Central memory CD8-positive, alpha-beta T cell (primary cell): Measurements from ENCODE around the gene OR2T27.

ENCODE experiments used
- ATAC-seq: fragments of 150-1000 bp; cut with Tn5 transposase; replicated peaks from 2 replicates; pipeline ENCODE4 v1.10.0; 2022; ENCODE audit warnings: mild to moderate bottlenecking, moderate FRiP score, moderate number of reproducible peaks; ENCODE audit not compliant: poor library complexity, severe bottlenecking; ENCODE audit errors: extremely low read depth
- DNase-seq, 2 donors: peaks; one replicate each; pipeline ENCODE4 v3.0.0; 2021; ENCODE audit warnings: low spot score in 2 of 2
- H3K27ac Mint-ChIP-seq: one replicate; pipeline ENCODE4 v1.8.0; 2022; ENCODE audit warnings: low read depth, mild to moderate bottlenecking, moderate library complexity, mixed read lengths
- H3K27me3 Mint-ChIP-seq: one replicate; pipeline ENCODE4 v1.8.0; 2022; ENCODE audit warnings: mixed read lengths
- H3K36me3 Mint-ChIP-seq: one replicate; pipeline ENCODE4 v1.8.0; 2022; ENCODE audit warnings: mild to moderate bottlenecking, moderate library complexity, mixed read lengths; ENCODE audit not compliant: insufficient read depth
- H3K4me1 Mint-ChIP-seq: one replicate; pipeline ENCODE4 v1.8.0; 2022; ENCODE audit warnings: mixed read lengths
- H3K4me3 Mint-ChIP-seq: one replicate; pipeline ENCODE4 v1.8.0; 2022; ENCODE audit warnings: mild to moderate bottlenecking, moderate library complexity, mixed read lengths
- H3K9me3 Mint-ChIP-seq: one replicate; pipeline ENCODE4 v1.8.0; 2022; ENCODE audit warnings: mixed read lengths

Gene OR2T27

DNA sequence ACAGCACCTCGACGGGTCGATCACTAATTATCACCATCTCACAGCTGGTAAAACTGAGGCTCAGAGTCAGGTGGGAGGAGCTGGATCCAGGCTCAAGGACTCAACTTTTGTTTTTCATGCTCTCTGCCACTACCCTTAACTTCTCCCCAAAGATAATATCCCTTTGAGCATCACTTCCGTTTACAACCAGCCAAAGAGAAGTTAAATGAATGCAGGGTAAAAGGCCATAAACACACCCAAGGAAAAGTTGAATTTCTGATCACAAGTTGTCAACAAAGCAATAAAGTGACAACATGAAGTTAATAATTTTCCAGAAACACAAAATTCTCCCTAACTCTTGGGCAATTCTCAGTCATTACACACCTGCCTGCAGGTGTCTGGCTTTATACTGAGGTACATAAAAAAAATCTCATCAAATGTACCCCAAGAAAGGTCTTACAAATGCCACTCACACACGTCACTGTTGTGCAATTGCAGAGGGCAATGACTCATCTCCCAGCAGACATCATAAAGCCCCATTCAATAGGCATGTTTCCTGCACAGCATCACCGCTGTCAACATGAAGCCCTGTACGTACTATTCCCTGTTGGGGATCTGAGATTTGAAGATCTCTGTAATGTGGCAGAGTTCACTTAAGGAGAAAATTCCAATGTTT is 23.8 kb downstream of the OR2T27 start:
- Mint-ChIP-seq H3K27me3 (peaks cover 21% of the 10 kb centered on the region), H3K36me3 (no peaks in the 10 kb centered on the region), H3K27ac (no peak overlapping the region), H3K4me1 (no peaks in the 10 kb centered on the region), H3K4me3 (no peak overlapping the region), H3K9me3 (no peaks in the 10 kb centered on the region)
- ATAC-seq (no peak), DNase-seq (no peak)

DNA sequence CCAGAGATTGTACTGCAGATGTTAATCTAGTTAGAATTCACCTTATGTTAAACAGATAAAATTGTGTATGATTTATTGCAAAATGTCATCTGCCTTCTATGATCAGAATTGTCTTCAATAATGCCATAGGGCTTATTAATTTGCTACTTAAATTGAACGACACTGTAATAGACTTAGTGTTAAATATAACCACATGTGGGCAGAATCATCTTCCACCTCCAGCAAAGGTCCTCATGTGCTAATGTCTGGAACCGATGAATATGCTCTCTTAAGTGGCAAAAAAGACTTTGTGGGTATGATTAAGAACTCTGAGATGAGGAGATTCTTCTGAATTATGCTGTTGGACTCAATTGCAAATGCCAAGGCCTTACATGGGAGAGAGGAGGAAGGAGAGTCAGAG is 24.8 kb downstream of the OR2T27 start:
- ATAC-seq (no peak), DNase-seq (no peak)
- Mint-ChIP-seq H3K4me1 (no peaks in the 10 kb centered on the region), H3K27me3 (peaks cover 21% of the 10 kb centered on the region), H3K9me3 (no peaks in the 10 kb centered on the region), H3K36me3 (no peaks in the 10 kb centered on the region), H3K4me3 (no peak overlapping the region), H3K27ac (no peak overlapping the region)

DNA sequence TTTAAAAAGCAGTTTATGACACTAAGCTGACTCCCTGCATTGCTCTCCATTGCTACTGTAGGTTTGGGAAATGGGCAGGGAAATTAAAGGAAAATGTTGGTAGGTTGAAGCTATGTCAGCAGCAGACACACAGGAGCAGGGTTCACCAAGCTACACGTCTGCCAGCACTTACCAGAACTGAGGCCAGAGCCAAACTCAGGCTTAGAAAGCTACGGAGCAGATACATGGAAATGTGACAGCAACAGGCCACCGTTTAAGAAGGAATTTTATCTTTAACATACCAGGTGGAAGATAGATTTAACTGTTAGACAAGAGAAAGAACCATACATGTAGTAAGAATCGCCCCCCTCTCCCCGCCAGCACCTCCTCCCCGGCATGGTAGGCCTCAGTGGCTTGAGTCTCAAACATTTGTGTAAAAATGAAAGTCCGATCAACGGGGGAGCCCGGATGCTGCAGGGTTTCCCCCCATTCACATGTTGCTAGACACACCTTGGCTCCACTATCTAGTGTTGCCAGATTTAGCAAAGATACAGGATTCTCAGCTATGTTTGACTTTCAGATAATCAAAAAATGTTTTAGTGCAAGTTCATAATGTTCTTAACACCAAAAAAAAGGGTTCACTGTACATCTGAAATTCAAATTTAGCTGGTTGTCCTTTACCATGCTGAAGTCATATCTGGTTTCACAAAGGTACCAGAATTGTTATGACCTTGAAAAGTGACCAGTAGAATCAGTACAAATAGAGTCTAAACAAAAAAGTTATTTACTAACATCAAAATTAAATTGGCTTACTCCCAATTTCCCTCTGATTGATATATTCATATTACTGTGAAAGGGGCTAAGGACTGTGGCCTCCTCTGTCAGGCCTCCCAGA is 27.1 kb downstream of the OR2T27 start:
- no peaks in the 10 kb centered on the region for H3K36me3 Mint-ChIP-seq
- H3K4me1 Mint-ChIP-seq, result no peaks in the 10 kb centered on the region
- H3K27me3 Mint-ChIP-seq, result peaks cover 21% of the 10 kb centered on the region
- H3K4me3 Mint-ChIP-seq, result no peak overlapping the region
- H3K27ac Mint-ChIP-seq, result no peak overlapping the region
- DNase-seq (no peak), ATAC-seq (no peak)
- H3K9me3 Mint-ChIP-seq, result no peaks in the 10 kb centered on the region

DNA sequence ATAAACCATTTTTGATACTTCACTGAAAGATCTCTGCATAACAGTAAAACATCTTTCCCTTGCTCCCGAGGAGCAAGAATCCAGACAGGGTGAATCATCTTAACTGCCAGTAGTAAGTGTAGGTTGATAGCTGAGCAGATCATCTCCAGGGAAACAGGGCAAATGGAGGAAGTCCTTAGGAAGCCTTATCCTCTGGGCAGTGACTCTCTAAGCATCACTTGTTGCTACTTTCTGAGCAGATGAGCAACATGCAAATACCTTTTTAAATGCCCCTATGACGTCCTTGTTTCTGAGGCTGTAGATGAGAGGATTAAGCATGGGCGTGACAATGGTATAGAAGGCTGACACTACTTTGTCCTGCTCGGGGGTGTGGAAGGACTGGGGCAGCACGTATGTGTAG is 29.4 kb downstream of the OR2T27 start:
- H3K36me3 Mint-ChIP-seq, result no peaks in the 10 kb centered on the region
- peaks cover 18% of the 10 kb centered on the region for H3K27me3 Mint-ChIP-seq
- DNase-seq (no peak), ATAC-seq (no peak)
- H3K9me3 Mint-ChIP-seq, result no peaks in the 10 kb centered on the region
- no peak overlapping the region for H3K27ac Mint-ChIP-seq
- no peaks in the 10 kb centered on the region for H3K4me1 Mint-ChIP-seq
- H3K4me3 Mint-ChIP-seq, result no peak overlapping the region

DNA sequence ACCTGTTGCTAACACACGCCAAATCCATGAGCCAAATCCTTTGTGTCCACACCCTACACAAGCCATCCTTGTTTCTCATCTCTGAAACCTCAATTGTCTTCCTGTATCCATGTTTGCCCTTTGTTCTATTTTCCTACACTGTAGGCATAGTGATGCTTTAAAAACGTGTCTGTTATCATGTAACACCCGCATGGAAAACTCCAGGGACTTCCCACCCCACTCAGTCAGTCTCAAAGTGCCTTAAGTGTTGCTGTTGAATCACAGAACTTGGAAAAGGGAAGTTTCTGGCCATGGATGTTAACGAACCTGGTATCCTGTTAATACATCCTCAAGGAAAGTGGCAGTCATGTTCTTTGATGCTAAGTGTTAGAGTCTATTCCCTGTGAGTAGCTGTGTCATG is 30.2 kb downstream of the OR2T27 start:
- Mint-ChIP-seq H3K27me3 (peaks cover 11% of the 10 kb centered on the region), H3K9me3 (no peaks in the 10 kb centered on the region), H3K27ac (no peak overlapping the region), H3K4me1 (no peaks in the 10 kb centered on the region), H3K4me3 (no peak overlapping the region), H3K36me3 (no peaks in the 10 kb centered on the region)
- no peak for ATAC-seq
- no peak for DNase-seq

DNA sequence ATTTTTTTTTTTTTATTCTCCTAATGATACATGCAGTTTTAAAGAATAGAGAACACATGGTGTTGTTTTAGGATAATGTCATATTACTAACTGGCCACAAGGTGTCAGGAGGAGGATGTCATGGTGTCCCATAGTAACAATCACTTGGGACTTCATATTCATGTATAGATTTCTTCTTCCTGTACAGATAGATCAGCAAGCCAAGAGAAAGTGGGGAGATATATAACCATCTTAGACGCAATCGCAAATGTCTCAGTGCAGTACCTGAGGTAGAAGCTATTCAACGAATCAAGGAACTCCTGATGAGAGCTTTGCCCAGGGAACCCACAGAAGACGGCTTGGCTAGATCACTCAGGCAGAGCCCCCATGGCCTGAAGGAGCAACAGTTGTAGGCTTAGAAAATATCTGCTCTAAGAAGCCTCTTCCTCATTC is 32.7 kb downstream of the OR2T27 start:
- no peak for ATAC-seq

DNA sequence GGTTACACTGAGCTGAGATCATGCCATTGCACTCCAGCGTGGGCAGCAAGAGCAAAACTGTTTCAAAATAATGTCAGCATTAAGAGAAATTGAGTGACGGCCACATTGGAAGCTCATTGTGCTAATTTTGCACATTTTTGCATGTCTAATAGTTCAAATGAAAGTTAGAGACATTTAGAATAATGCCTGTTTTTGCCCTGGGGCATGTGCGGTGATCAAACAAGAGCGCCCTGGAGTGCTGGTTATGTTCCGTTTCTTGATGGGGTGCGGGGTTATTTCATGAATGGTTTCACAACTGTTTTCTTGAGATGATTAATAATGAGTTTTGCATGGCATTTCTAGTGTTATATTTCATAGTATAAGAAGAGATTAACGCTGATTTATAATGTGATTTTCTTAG is 33.6 kb downstream of the OR2T27 start:
- Mint-ChIP-seq H3K27me3 (no peaks in the 10 kb centered on the region), H3K9me3 (no peaks in the 10 kb centered on the region), H3K4me3 (no peak overlapping the region), H3K27ac (no peak overlapping the region), H3K36me3 (no peaks in the 10 kb centered on the region), H3K4me1 (no peaks in the 10 kb centered on the region)
- DNase-seq (no peak), ATAC-seq (no peak)

More for the DNA sequence above, 32.7 kb downstream of the OR2T27 start:
- no peak overlapping the region for H3K4me3 Mint-ChIP-seq
- H3K27ac Mint-ChIP-seq, result no peak overlapping the region
- no peak for DNase-seq
- H3K9me3 Mint-ChIP-seq, result no peaks in the 10 kb centered on the region
- no peaks in the 10 kb centered on the region for H3K36me3 Mint-ChIP-seq
- H3K27me3 Mint-ChIP-seq, result no peaks in the 10 kb centered on the region
- no peaks in the 10 kb centered on the region for H3K4me1 Mint-ChIP-seq

DNA sequence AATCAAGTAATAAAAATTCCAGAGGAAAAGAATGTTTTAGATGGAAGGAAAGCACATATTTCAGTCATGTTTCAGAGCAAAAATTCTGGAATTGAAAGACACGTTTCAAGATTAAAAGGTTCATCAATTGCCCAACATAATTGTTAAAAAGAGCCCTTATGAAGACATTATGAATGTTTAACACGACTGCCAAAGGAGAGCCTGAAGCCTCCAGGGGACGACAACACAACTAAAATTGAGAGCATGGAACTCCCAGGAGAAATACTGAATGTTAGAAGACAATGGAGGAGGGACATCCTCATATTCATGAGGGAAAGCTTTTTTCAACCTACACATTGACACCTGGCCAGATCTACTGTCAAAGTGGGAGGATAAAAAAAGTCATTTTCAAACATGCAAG is 36.5 kb downstream of the OR2T27 start:
- ATAC-seq (no peak), DNase-seq (no peak)
- Mint-ChIP-seq H3K4me1 (no peaks in the 10 kb centered on the region), H3K36me3 (no peaks in the 10 kb centered on the region), H3K9me3 (no peaks in the 10 kb centered on the region), H3K27me3 (peaks cover 15% of the 10 kb centered on the region), H3K4me3 (no peak overlapping the region), H3K27ac (no peak overlapping the region)

DNA sequence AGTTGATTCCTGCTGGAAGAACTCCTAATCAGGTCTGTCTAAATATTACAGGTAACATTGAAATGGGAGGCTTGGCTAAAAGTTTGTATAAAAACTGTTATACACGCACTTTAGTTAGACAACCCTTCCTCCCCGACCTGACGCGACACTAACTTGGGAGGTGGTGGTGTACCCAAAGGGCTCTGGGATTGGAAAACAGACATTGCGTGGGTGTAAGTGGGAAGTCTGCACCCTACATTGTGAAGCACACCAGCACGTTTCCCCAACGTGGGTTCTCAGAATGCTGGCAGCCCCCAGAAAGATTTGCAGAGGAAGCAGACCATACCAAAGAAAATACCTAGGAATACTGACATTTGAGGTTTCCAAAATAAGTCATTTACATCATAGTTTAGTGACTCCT is 37.2 kb downstream of the OR2T27 start:
- peaks cover 23% of the 10 kb centered on the region for H3K27me3 Mint-ChIP-seq
- H3K4me1 Mint-ChIP-seq, result no peaks in the 10 kb centered on the region
- no peaks in the 10 kb centered on the region for H3K36me3 Mint-ChIP-seq
- ATAC-seq (no peak), DNase-seq (no peak)
- no peak overlapping the region for H3K27ac Mint-ChIP-seq
- H3K4me3 Mint-ChIP-seq, result no peak overlapping the region
- no peaks in the 10 kb centered on the region for H3K9me3 Mint-ChIP-seq

DNA sequence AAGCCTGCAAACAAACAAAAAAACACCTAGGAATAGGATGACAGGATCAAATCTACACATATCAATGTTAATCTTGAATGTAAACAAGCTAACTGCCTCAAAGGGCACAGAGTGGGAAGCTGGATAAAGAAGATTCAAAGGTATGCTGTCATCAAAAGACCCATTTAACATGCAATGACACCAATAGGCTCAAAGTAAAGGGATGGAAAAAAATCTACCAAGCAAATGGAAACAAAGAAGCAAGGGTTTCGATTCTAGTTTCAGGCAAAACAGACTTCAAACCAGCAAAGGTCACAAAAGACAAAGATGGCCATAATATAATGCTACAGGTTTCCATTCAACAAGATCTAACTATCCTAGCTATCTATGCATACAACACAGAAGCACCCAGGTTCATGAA is 41.6 kb downstream of the OR2T27 start:
- H3K9me3 Mint-ChIP-seq, result no peaks in the 10 kb centered on the region
- peaks cover 36% of the 10 kb centered on the region for H3K27me3 Mint-ChIP-seq
- no peak overlapping the region for H3K4me3 Mint-ChIP-seq
- H3K36me3 Mint-ChIP-seq, result no peaks in the 10 kb centered on the region
- DNase-seq (no peak), ATAC-seq (no peak)
- H3K4me1 Mint-ChIP-seq, result no peaks in the 10 kb centered on the region
- no peak overlapping the region for H3K27ac Mint-ChIP-seq

DNA sequence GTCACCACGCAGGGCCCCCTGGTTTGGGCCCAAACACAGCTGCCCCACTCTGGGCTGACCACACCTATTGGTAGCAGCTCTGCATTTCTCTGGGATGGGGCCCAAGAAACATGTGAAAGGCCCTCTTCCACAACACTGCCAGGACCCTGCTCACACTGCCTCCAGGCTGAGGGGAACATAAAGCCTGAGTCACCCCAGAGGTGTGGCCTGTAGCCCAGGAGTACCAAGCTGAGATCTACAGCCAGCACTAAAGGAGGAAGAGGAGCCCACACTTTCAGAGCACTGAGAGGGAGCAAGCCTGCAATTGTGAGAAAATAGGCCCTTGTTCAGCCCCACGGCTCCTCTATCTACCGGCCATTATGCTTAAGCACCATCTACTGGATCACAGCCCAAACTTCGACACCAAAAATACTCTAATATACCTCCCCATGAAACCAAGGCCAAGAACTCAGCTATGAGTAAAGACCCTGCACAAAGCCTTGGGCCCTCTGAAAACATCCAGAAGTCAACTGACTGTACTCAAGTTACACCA is 43.4 kb downstream of the OR2T27 start:
- H3K4me3 Mint-ChIP-seq, result no peak overlapping the region
- no peaks in the 10 kb centered on the region for H3K4me1 Mint-ChIP-seq
- ATAC-seq, result no peak
- H3K9me3 Mint-ChIP-seq, result no peaks in the 10 kb centered on the region
- peaks cover 43% of the 10 kb centered on the region for H3K27me3 Mint-ChIP-seq
- no peak overlapping the region for H3K27ac Mint-ChIP-seq
- no peak for DNase-seq
- no peaks in the 10 kb centered on the region for H3K36me3 Mint-ChIP-seq

DNA sequence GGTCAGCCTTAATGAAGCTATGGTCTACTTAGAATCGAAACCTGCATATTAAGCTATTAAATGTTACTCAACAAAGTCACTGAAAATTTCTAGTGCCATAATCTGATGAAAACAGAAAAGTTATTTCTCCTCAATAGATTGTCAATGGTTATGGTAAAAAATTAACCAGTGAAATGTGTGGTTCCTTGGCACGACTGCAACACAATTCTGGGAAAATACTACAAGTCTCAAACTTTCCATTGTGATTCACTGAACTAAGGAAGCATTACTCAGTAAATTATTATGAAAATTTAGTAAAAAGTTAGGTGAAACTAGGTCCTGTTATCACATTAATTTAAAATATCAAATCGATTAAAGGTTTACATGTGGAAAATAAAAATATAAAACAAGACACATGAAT is 45.0 kb downstream of the OR2T27 start:
- no peaks in the 10 kb centered on the region for H3K9me3 Mint-ChIP-seq
- H3K27ac Mint-ChIP-seq, result no peak overlapping the region
- H3K4me1 Mint-ChIP-seq, result no peaks in the 10 kb centered on the region
- no peak for DNase-seq
- no peak for ATAC-seq
- no peak overlapping the region for H3K4me3 Mint-ChIP-seq
- peaks cover 52% of the 10 kb centered on the region for H3K27me3 Mint-ChIP-seq
- no peaks in the 10 kb centered on the region for H3K36me3 Mint-ChIP-seq
